H1 (cell line): ENCODE measurements around the gene IL2RA. TPM values are rescaled to one million over a fixed set of nuclear protein-coding genes. Genes with fewer than 3 reads are reported as not detected.

Source experiments
- ZNF274 ChIP-seq: IDR thresholded peaks from 2 replicates; pipeline ENCODE4 v1.7.0; 2012; ENCODE audit warnings: low read length, borderline replicate concordance; ENCODE audit errors: extremely low read depth
- polyA plus RNA-seq, 7 experiments: library from polyadenylated mRNA; depleted of rRNA in 3 of 7; stranded (reverse) in 5 of 7; unstranded in 2 of 7; fragments of >200 nt in 5 of 7; fragments of 200-250 nt in 2 of 7; gene quantifications; 1 replicate in 5 of 7; 2 replicates in 1 of 7; 4 replicates in 1 of 7; pipeline versions ENCODE4 v1.2.1 to v1.2.3, GENCODE V29; 2011 to 2013; ENCODE audit warnings: missing spikeins in 2 of 7, mixed read lengths in 2 of 7
- total RNA-seq: library from RNA; stranded (reverse); fragmentation: NEBNext Ultra II Directional; extraction: Animal tissue kit (Norgen Biotek cat#: 25700); gene quantifications from 2 replicates; pipeline ENCODE4 v1.2.1, GENCODE V29; 2021

Gene IL2RA
- total and polyA plus RNA-seq, 2 of the 8 experiments (the other 6 are each of a cell fraction or from before 2014, with no cell fraction given): not detected

DNA sequence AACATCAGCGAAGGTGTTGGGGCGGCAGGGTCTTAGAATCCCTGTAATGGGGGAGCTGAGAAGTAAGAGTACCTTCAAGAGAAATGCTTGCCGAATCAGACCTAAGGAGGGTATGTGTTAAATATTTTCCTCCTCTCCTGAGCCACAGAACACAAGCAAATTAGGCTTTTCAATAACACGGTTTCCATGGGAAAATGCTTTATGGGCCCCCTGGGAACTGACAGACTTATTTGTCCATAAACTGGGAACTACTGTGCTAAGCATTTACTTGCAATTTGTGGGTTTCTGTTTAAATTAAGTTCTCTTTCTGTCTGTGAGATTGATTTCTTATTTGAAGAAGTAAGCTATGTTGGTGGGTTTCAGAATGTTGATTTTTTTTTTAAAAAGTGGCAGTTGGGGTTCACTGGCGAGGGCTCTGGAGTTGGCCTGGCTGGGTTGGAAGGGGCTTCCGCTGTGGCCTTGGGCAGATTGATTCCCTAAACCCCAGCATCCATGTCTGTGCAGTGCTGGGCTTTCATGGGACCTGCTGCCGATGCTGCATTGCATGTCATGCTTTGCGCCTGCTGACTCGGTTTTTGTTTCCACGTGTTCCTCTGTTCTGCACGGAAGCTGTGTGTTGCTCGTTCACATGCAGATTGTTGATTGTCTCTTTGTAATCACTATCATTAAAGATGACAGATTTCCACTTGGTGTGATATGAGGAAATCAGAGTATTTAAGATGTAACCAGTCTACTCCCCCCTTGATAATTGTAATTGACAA lies 33.8 kb upstream of the IL2RA start (continued):
- no peak for TF ChIP-seq ZNF274
